DMS 273 (cell line): Measurements from ENCODE around the gene HNRNPC.
"Not testable (repeated sequence)": the region's sequence is repeated elsewhere in the genome, so short reads cannot be mapped to it uniquely, and the experiment has no call there.

Source experiments
- DNase-seq: peaks from one replicate; lab custom pipeline; 2025; ENCODE audit not compliant: unreplicated experiment; lab: John Stamatoyannopoulos, UW

The HNRNPC gene

GRCh38 chr14:21213652-21214051, 55.6 kb downstream of the HNRNPC start:
- DNase-seq, result no peak

- DNase-seq, result not testable (repeated sequence)
Observed at GRCh38 chr14:21212824-21213223, 56.4 kb downstream of the HNRNPC start.

- no peak for DNase-seq
Observed at GRCh38 chr14:21211509-21211908, 57.7 kb downstream of the HNRNPC start.

GRCh38 chr14:21210023-21210422, 59.2 kb downstream of the HNRNPC start:
- DNase-seq, result no peak

GRCh38 chr14:21209185-21209584, 60.1 kb downstream of the HNRNPC start:
- no peak for DNase-seq

GRCh38 chr14:21208554-21208953, 60.7 kb downstream of the HNRNPC start:
- DNase-seq, result no peak

- DNase-seq, result no peak
Observed at GRCh38 chr14:21206753-21207684, 62.2 kb downstream of the HNRNPC start.

- DNase-seq, result peak; percentile 39
Observed at GRCh38 chr14:21205678-21206581, 63.3 kb downstream of the HNRNPC start.

GRCh38 chr14:21205026-21205677, 64.1 kb downstream of the HNRNPC start:
- DNase-seq, result no peak

GRCh38 chr14:21204167-21205025, 64.8 kb downstream of the HNRNPC start:
- peak; percentile 41 for DNase-seq

- DNase-seq, result peak; percentile 36
Observed at GRCh38 chr14:21203470-21204166, 65.6 kb downstream of the HNRNPC start.

- DNase-seq, result peak; percentile 35
Observed at GRCh38 chr14:21202463-21203358, 66.5 kb downstream of the HNRNPC start.

- DNase-seq, result peak; percentile 30
Observed at GRCh38 chr14:21201732-21202462, 67.3 kb downstream of the HNRNPC start.

- no peak for DNase-seq
Observed at GRCh38 chr14:21200752-21201461, 68.3 kb downstream of the HNRNPC start.

GRCh38 chr14:21199611-21200560, 69.4 kb downstream of the HNRNPC start:
- peak; percentile 24 for DNase-seq
